Pancreas (tissue), 10 donors: ENCODE results near the gene HDAC11. TPM values are rescaled to one million over a fixed set of nuclear protein-coding genes. Genes with fewer than 3 reads are reported as not detected.

Experiments used
- ATAC-seq, 4 donors: fragments of 200-7000 bp; cut with Tn5 transposase; one replicate each; pipeline versions ENCODE4 v1.8.0 to v1.9.1; 2020; ENCODE audit warnings: mild to moderate bottlenecking in 4 of 4, moderate library complexity in 4 of 4
- DNase-seq, 6 donors: peaks; one replicate each; pipeline ENCODE4 v3.0.0-alpha.2; 2020
- FAIRE-seq: peaks from 2 replicates; lab custom pipeline; 2012; peaks lifted over from hg19 to GRCh38; lab: Jason Lieb, UNC
- H3K27ac ChIP-seq, 4 donors: fragments of 200-600 bp; sonication (generic); 1 replicate in 3 of 4; 2 replicates in 1 of 4; pipeline versions ENCODE4 v1.5.0 to v1.8.0; 2020
- H3K27me3 ChIP-seq, 4 donors: fragments of 200-600 bp; one replicate each; pipeline ENCODE4 v1.8.0; 2021
- H3K36me3 ChIP-seq, 3 donors: fragments of 200-600 bp; sonication (generic) in 1 of 3; one replicate each; pipeline versions ENCODE4 v1.5.0 to v1.8.0; 2020 to 2021
- H3K4me1 ChIP-seq, 3 donors: fragments of 200-600 bp; one replicate each; pipeline ENCODE4 v1.8.0; 2021
- H3K4me3 ChIP-seq, 4 donors: fragments of 200-600 bp; sonication (generic) in 2 of 4; one replicate each; pipeline versions ENCODE4 v1.5.0 to v1.8.0; 2020 to 2021
- H3K9me3 ChIP-seq, 4 donors: fragments of 200-600 bp; one replicate each; pipeline ENCODE4 v1.8.0; 2021
- WGBS, 2 donors: extraction: QIAGEN DNeasy Blood & Tissue Kit; methylation state at CpG; one replicate each; pipeline ENCODE4 v1.1.7; 2013; 5-methylcytosine and 5-hydroxymethylcytosine counted together
- intact Hi-C, 3 donors: fragments of 100-400 bp; cut with DNase I; formaldehyde crosslinking; loops; one replicate each; pipeline versions ENCODE4 v1.11.1 to v1.14.2; 2022
- polyA plus RNA-seq, 2 donors: library from polyadenylated mRNA; stranded (reverse); fragments of 200-250 nt; gene quantifications; one replicate each; pipeline ENCODE4 v1.2.3, GENCODE V29; 2013
- total RNA-seq, 6 donors: library from RNA; stranded (reverse); fragmentation: NEBNext Ultra II Directional in 4 of 6; extraction: Animal tissue kit (Norgen Biotek cat#: 25700) in 4 of 6; gene quantifications; one replicate each; pipeline versions ENCODE4 v1.2.1 to v1.2.4, GENCODE V29; 2021 to 2023
- TF ChIP-seq, protein P1 (sequence below), 4 donors: fragments of 200-600 bp; sonication (generic) in 3 of 4; IDR thresholded peaks; one replicate each; pipeline versions ENCODE4 v1.5.0 to v1.8.0; 2021; ENCODE audit warnings: antibody characterized with exemption in 4 of 4
- donor health status: healthy with polysubstance abuse.
- donor health status: DM: no; HTN: no; CAD: no; lungs with moderate emphysema.
- donor health status: DM: no; HTN: no; CAD: no.
- donor health status: control.
- donor health status: control.
- donor health status: Bipolar disorder and iron deficiency.
- donor health status: DM: yes; HTN: yes; CAD: no.
- donor health status: DM: no; HTN: no; CAD: no.
- donor health status: DM: no; HTN: no; CAD: no.
- donor health status: DM: yes; HTN: yes; CAD: no.

The HDAC11 gene
- total and polyA plus RNA-seq, 8 donors = 20.4 to 40.3 (median 26.8) TPM

GRCh38 chr3:13536432-13536831 is 56.3 kb downstream of the HDAC11 start:
- no peak for FAIRE-seq
- Histone ChIP-seq H3K36me3 (no peaks in the 10 kb centered on the region), H3K27ac (no peak overlapping the region), H3K27me3 (no peaks in the 10 kb centered on the region), H3K4me1 (no peaks in the 10 kb centered on the region), H3K4me3 (no peak overlapping the region), H3K9me3 (no peaks in the 10 kb centered on the region)
- DNase-seq = no peak
- no peak for ATAC-seq
- 75 to 86% methylated on average over 3 of the region's 3 CpGs for WGBS, 2 donors
- intact Hi-C loops = no loop called here
- TF ChIP-seq, protein P1, sequence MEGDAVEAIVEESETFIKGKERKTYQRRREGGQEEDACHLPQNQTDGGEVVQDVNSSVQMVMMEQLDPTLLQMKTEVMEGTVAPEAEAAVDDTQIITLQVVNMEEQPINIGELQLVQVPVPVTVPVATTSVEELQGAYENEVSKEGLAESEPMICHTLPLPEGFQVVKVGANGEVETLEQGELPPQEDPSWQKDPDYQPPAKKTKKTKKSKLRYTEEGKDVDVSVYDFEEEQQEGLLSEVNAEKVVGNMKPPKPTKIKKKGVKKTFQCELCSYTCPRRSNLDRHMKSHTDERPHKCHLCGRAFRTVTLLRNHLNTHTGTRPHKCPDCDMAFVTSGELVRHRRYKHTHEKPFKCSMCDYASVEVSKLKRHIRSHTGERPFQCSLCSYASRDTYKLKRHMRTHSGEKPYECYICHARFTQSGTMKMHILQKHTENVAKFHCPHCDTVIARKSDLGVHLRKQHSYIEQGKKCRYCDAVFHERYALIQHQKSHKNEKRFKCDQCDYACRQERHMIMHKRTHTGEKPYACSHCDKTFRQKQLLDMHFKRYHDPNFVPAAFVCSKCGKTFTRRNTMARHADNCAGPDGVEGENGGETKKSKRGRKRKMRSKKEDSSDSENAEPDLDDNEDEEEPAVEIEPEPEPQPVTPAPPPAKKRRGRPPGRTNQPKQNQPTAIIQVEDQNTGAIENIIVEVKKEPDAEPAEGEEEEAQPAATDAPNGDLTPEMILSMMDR (IDR thresholded peaks at IDR 0.05) = no peak

- ATAC-seq (no peak), FAIRE-seq (no peak), DNase-seq (no peak)
- H3K36me3 ChIP-seq = no peaks in the 10 kb centered on the region
- H3K27ac ChIP-seq = no peak overlapping the region
- H3K4me3 ChIP-seq = no peak overlapping the region
- H3K9me3 ChIP-seq = no peaks in the 10 kb centered on the region
- H3K27me3 ChIP-seq = no peaks in the 10 kb centered on the region
- TF ChIP-seq, protein P1 (IDR thresholded peaks at IDR 0.05) = no peak
- WGBS, 2 donors = 34 to 36% methylated on average over 8 of the region's 8 CpGs
- no peaks in the 10 kb centered on the region for H3K4me1 ChIP-seq
- intact Hi-C loops = no loop called here
These were observed 56.7 kb downstream of the HDAC11 start for GRCh38 chr3:13536832-13537231.

DNA sequence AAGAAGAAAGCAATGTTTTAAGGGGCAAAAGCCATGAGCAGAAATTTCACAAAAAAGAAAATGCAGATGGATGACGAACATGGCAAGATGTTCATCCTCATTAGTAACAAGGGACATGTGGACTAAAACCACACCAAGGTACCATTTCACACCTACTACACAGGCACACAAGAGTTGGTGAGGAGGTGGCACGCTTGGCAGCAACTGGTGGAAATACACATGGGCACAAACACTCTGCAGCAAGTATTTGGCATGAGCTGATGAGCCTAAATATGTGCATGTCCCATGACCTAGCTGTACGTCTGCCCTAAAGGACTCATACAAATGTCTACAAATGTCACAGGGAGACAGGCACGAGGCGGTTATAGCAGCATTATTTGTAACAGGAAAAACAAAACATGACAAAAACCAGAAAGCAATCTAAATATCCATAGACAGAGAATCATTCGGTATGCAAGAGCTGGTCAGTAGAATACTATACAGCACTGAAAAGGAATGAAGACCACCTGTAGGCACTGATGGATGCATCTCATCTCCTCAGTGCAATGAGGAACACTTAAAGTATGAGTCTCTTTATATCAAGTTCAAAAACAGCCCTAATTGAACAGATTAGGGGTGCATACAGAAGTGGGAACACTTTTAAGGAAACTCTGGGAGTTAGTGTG is 57.3 kb downstream of the HDAC11 start:
- Histone ChIP-seq H3K27me3 (no peaks in the 10 kb centered on the region), H3K4me1 (no peaks in the 10 kb centered on the region), H3K9me3 (no peaks in the 10 kb centered on the region), H3K27ac (no peak overlapping the region), H3K36me3 (no peaks in the 10 kb centered on the region), H3K4me3 (no peak overlapping the region)
- DNase-seq = no peak
- ATAC-seq = no peak
- TF ChIP-seq, protein P1 (IDR thresholded peaks at IDR 0.05) = no peak
- WGBS, 2 donors = 92 to 96% methylated on average over 6 of the region's 6 CpGs
- intact Hi-C loops = no loop called here
- FAIRE-seq = no peak

DNA sequence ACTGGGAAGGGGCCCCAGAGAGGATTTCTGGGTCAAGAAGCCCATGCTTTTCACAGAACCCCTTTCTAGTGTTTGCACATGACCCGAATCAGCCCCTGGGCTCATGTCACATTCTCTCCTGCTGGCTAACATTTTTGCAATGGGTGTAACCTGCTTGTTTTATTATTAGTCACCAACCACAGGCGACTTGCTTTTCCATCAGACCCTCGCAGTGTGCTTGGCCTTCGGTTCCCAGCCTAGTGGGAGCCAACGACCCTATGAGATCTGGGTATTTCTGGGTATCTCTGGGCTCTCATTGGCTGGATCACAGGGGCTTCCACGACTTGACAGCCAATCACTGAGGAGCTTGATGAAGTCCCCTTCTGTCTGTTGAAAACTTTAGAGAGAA is 57.8 kb downstream of the HDAC11 start:
- TF ChIP-seq, protein P1 (IDR thresholded peaks at IDR 0.05) = no peak
- no peak overlapping the region for H3K27ac ChIP-seq
- no peak overlapping the region for H3K4me3 ChIP-seq
- no peaks in the 10 kb centered on the region for H3K9me3 ChIP-seq
- no peaks in the 10 kb centered on the region for H3K36me3 ChIP-seq
- WGBS, 2 donors = 64 to 70% methylated on average over 6 of the region's 6 CpGs
- FAIRE-seq = no peak
- ATAC-seq = peak in 3 of 4 donors; percentile 29 to 66 (median 29)
- no peaks in the 10 kb centered on the region for H3K27me3 ChIP-seq
- no peaks in the 10 kb centered on the region for H3K4me1 ChIP-seq
- no peak for DNase-seq
- intact Hi-C loops = no loop called here

GRCh38 chr3:13538520-13539291 is 58.6 kb downstream of the HDAC11 start:
- FAIRE-seq = no peak
- Histone ChIP-seq H3K4me3 (no peak overlapping the region), H3K36me3 (no peaks in the 10 kb centered on the region), H3K9me3 (no peaks in the 10 kb centered on the region), H3K27me3 (no peaks in the 10 kb centered on the region), H3K4me1 (no peaks in the 10 kb centered on the region), H3K27ac (no peak overlapping the region)
- 74 to 80% methylated on average over 9 of the region's 9 CpGs for WGBS, 2 donors
- no peak for DNase-seq
- intact Hi-C loops = no loop called here
- TF ChIP-seq, protein P1 (IDR thresholded peaks at IDR 0.05) = no peak
- ATAC-seq = no peak
